Measurements from ENCODE around the gene LDLRAD3.

DNA sequence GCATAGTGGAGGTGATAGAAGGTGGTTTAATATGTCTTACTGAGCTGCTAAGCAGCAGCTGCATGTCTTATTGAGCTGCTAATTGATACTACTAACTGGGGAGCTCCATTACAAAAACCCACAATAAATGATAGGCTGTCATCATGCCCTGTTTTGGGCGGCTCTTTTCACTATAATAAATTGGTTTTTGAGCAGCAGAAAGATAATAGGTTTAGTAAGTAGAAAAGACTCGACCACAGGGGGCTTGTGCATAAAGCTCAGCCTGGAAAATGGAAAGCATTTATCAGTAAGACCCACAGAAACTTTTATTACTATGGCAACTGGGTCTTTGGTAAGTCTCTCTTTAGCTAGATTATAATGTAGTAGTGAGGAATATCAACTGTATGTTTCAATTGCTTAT, 117.6 kb downstream of the LDLRAD3 start:
- TF ChIP-seq, protein P1, sequence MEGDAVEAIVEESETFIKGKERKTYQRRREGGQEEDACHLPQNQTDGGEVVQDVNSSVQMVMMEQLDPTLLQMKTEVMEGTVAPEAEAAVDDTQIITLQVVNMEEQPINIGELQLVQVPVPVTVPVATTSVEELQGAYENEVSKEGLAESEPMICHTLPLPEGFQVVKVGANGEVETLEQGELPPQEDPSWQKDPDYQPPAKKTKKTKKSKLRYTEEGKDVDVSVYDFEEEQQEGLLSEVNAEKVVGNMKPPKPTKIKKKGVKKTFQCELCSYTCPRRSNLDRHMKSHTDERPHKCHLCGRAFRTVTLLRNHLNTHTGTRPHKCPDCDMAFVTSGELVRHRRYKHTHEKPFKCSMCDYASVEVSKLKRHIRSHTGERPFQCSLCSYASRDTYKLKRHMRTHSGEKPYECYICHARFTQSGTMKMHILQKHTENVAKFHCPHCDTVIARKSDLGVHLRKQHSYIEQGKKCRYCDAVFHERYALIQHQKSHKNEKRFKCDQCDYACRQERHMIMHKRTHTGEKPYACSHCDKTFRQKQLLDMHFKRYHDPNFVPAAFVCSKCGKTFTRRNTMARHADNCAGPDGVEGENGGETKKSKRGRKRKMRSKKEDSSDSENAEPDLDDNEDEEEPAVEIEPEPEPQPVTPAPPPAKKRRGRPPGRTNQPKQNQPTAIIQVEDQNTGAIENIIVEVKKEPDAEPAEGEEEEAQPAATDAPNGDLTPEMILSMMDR (IDR thresholded peaks at IDR 0.05): no peak
- TF ChIP-seq EP300 (IDR thresholded peaks at IDR 0.05) (no peak), POLR2A (IDR thresholded peaks at IDR 0.05) (no peak)

Data from ovary (tissue), 3 donors.